ENCODE results near the gene CACNA1E. TPM values are rescaled to one million over a fixed set of nuclear protein-coding genes. Genes with fewer than 3 reads are reported as not detected.

Gene CACNA1E
- polyA plus RNA-seq, 4 donors: 0.07 to 0.46 TPM; not detected in 2

- Histone ChIP-seq H3K36me3 (ENCODE audit: control insufficient read depth in 3 of 3, insufficient read depth in 2 of 3, low read depth in 1 of 3, low read length in 3 of 3) (no peaks in the 10 kb centered on the region), H3K4me3 (ENCODE audit: low read depth in 1 of 3, low read length in 3 of 3) (no peak overlapping the region), H3K9me3 (ENCODE audit: control insufficient read depth in 2 of 2, insufficient read depth in 1 of 2, low read depth in 1 of 2, low read length in 1 of 2) (no peaks in the 10 kb centered on the region), H3K4me1 (ENCODE audit: control insufficient read depth in 3 of 3, insufficient read depth in 2 of 3, low read depth in 1 of 3, low read length in 2 of 3) (no peaks in the 10 kb centered on the region), H3K27ac (ENCODE audit: low read depth in 1 of 3, low read length in 2 of 3) (no peak overlapping the region), H3K27me3 (ENCODE audit: control insufficient read depth in 3 of 3, insufficient read depth in 3 of 3, low read length in 3 of 3) (no peaks in the 10 kb centered on the region)
- FAIRE-seq (no peak), DNase-seq (no peak)
- WGBS, 3 donors: 63 to 74% (median 67%) methylated on average over 3 of the region's 3 CpGs
Measured at GRCh38 chr1:181803421-181803820, 320.1 kb downstream of the CACNA1E start.

- 51 to 57% (median 53%) methylated on average over 2 of the region's 2 CpGs for WGBS, 3 donors
- DNase-seq: no peak
- Histone ChIP-seq H3K9me3 (ENCODE audit: control insufficient read depth in 2 of 2, insufficient read depth in 1 of 2, low read depth in 1 of 2, low read length in 1 of 2) (no peaks in the 10 kb centered on the region), H3K27ac (ENCODE audit: low read depth in 1 of 3, low read length in 2 of 3) (no peak overlapping the region), H3K36me3 (ENCODE audit: control insufficient read depth in 3 of 3, insufficient read depth in 2 of 3, low read depth in 1 of 3, low read length in 3 of 3) (no peaks in the 10 kb centered on the region), H3K27me3 (ENCODE audit: control insufficient read depth in 3 of 3, insufficient read depth in 3 of 3, low read length in 3 of 3) (no peaks in the 10 kb centered on the region), H3K4me3 (ENCODE audit: low read depth in 1 of 3, low read length in 3 of 3) (no peak overlapping the region), H3K4me1 (ENCODE audit: control insufficient read depth in 3 of 3, insufficient read depth in 2 of 3, low read depth in 1 of 3, low read length in 2 of 3) (no peaks in the 10 kb centered on the region)
- FAIRE-seq: no peak
Measured at GRCh38 chr1:181804989-181805388, 321.7 kb downstream of the CACNA1E start.

- Histone ChIP-seq H3K9me3 (ENCODE audit: control insufficient read depth in 2 of 2, insufficient read depth in 1 of 2, low read depth in 1 of 2, low read length in 1 of 2) (no peaks in the 10 kb centered on the region), H3K4me3 (ENCODE audit: low read depth in 1 of 3, low read length in 3 of 3) (no peak overlapping the region), H3K4me1 (ENCODE audit: control insufficient read depth in 3 of 3, insufficient read depth in 2 of 3, low read depth in 1 of 3, low read length in 2 of 3) (no peaks in the 10 kb centered on the region), H3K27ac (ENCODE audit: low read depth in 1 of 3, low read length in 2 of 3) (no peak overlapping the region), H3K27me3 (ENCODE audit: control insufficient read depth in 3 of 3, insufficient read depth in 3 of 3, low read length in 3 of 3) (no peaks in the 10 kb centered on the region), H3K36me3 (ENCODE audit: control insufficient read depth in 3 of 3, insufficient read depth in 2 of 3, low read depth in 1 of 3, low read length in 3 of 3) (no peaks in the 10 kb centered on the region)
- DNase-seq: no peak
- WGBS, 3 donors: 53 to 67% (median 65%) methylated on average over 2 of the region's 2 CpGs
- FAIRE-seq: no peak
Measured at GRCh38 chr1:181806746-181807145, 323.4 kb downstream of the CACNA1E start.

GRCh38 chr1:181807251-181807650, 323.9 kb downstream of the CACNA1E start:
- no peak overlapping the region for H3K4me3 ChIP-seq (ENCODE audit: low read depth in 1 of 3, low read length in 3 of 3)
- H3K9me3 ChIP-seq (ENCODE audit: control insufficient read depth in 2 of 2, insufficient read depth in 1 of 2, low read depth in 1 of 2, low read length in 1 of 2): no peaks in the 10 kb centered on the region
- H3K4me1 ChIP-seq (ENCODE audit: control insufficient read depth in 3 of 3, insufficient read depth in 2 of 3, low read depth in 1 of 3, low read length in 2 of 3): no peaks in the 10 kb centered on the region
- WGBS, 3 donors: 69 to 78% (median 73%) methylated on average over 4 of the region's 4 CpGs
- H3K27ac ChIP-seq (ENCODE audit: low read depth in 1 of 3, low read length in 2 of 3): no peak overlapping the region
- no peaks in the 10 kb centered on the region for H3K36me3 ChIP-seq (ENCODE audit: control insufficient read depth in 3 of 3, insufficient read depth in 2 of 3, low read depth in 1 of 3, low read length in 3 of 3)
- DNase-seq: no peak
- H3K27me3 ChIP-seq (ENCODE audit: control insufficient read depth in 3 of 3, insufficient read depth in 3 of 3, low read length in 3 of 3): no peaks in the 10 kb centered on the region
- FAIRE-seq: no peak

- DNase-seq (no peak), FAIRE-seq (no peak)
- peaks cover 0 to 1% (median 0%) of the 10 kb centered on the region in 3 donors for H3K27me3 ChIP-seq (ENCODE audit: control insufficient read depth in 3 of 3, insufficient read depth in 3 of 3, low read length in 3 of 3)
- no peak overlapping the region for H3K4me3 ChIP-seq (ENCODE audit: low read depth in 1 of 3, low read length in 3 of 3)
- no peaks in the 10 kb centered on the region for H3K9me3 ChIP-seq (ENCODE audit: control insufficient read depth in 2 of 2, insufficient read depth in 1 of 2, low read depth in 1 of 2, low read length in 1 of 2)
- H3K4me1 ChIP-seq (ENCODE audit: control insufficient read depth in 3 of 3, insufficient read depth in 2 of 3, low read depth in 1 of 3, low read length in 2 of 3): no peaks in the 10 kb centered on the region
- WGBS, 3 donors: 80 to 83% (median 83%) methylated on average over 1 of the region's 1 CpG
- H3K36me3 ChIP-seq (ENCODE audit: control insufficient read depth in 3 of 3, insufficient read depth in 2 of 3, low read depth in 1 of 3, low read length in 3 of 3): no peaks in the 10 kb centered on the region
- no peak overlapping the region for H3K27ac ChIP-seq (ENCODE audit: low read depth in 1 of 3, low read length in 2 of 3)
Measured at GRCh38 chr1:181809991-181810545, 326.8 kb downstream of the CACNA1E start.

- no peaks in the 10 kb centered on the region for H3K36me3 ChIP-seq (ENCODE audit: control insufficient read depth in 3 of 3, insufficient read depth in 2 of 3, low read depth in 1 of 3, low read length in 3 of 3)
- FAIRE-seq (no peak), DNase-seq (no peak)
- no peaks in the 10 kb centered on the region for H3K4me1 ChIP-seq (ENCODE audit: control insufficient read depth in 3 of 3, insufficient read depth in 2 of 3, low read depth in 1 of 3, low read length in 2 of 3)
- peaks cover 0 to 1% (median 0%) of the 10 kb centered on the region in 3 donors for H3K27me3 ChIP-seq (ENCODE audit: control insufficient read depth in 3 of 3, insufficient read depth in 3 of 3, low read length in 3 of 3)
- no peaks in the 10 kb centered on the region for H3K9me3 ChIP-seq (ENCODE audit: control insufficient read depth in 2 of 2, insufficient read depth in 1 of 2, low read depth in 1 of 2, low read length in 1 of 2)
- H3K4me3 ChIP-seq (ENCODE audit: low read depth in 1 of 3, low read length in 3 of 3): no peak overlapping the region
- H3K27ac ChIP-seq (ENCODE audit: low read depth in 1 of 3, low read length in 2 of 3): no peak overlapping the region
- WGBS, 3 donors: 70 to 75% (median 71%) methylated on average over 7 of the region's 7 CpGs
Measured at GRCh38 chr1:181812208-181812607, 328.9 kb downstream of the CACNA1E start.

- H3K36me3 ChIP-seq (ENCODE audit: control insufficient read depth in 3 of 3, insufficient read depth in 2 of 3, low read depth in 1 of 3, low read length in 3 of 3): no peaks in the 10 kb centered on the region
- 82 to 88% (median 83%) methylated on average over 4 of the region's 4 CpGs for WGBS, 3 donors
- H3K27me3 ChIP-seq (ENCODE audit: control insufficient read depth in 3 of 3, insufficient read depth in 3 of 3, low read length in 3 of 3): peaks cover 0 to 1% (median 0%) of the 10 kb centered on the region in 3 donors
- FAIRE-seq: no peak
- no peak overlapping the region for H3K27ac ChIP-seq (ENCODE audit: low read depth in 1 of 3, low read length in 2 of 3)
- H3K4me1 ChIP-seq (ENCODE audit: control insufficient read depth in 3 of 3, insufficient read depth in 2 of 3, low read depth in 1 of 3, low read length in 2 of 3): no peaks in the 10 kb centered on the region
- DNase-seq: no peak
- H3K9me3 ChIP-seq (ENCODE audit: control insufficient read depth in 2 of 2, insufficient read depth in 1 of 2, low read depth in 1 of 2, low read length in 1 of 2): no peaks in the 10 kb centered on the region
- H3K4me3 ChIP-seq (ENCODE audit: low read depth in 1 of 3, low read length in 3 of 3): no peak overlapping the region
Measured at GRCh38 chr1:181813266-181813665, 329.9 kb downstream of the CACNA1E start.

GRCh38 chr1:181816608-181817007, 333.3 kb downstream of the CACNA1E start:
- no peaks in the 10 kb centered on the region for H3K36me3 ChIP-seq (ENCODE audit: control insufficient read depth in 3 of 3, insufficient read depth in 2 of 3, low read depth in 1 of 3, low read length in 3 of 3)
- peaks cover 0 to 1% (median 0%) of the 10 kb centered on the region in 3 donors for H3K27me3 ChIP-seq (ENCODE audit: control insufficient read depth in 3 of 3, insufficient read depth in 3 of 3, low read length in 3 of 3)
- H3K27ac ChIP-seq (ENCODE audit: low read depth in 1 of 3, low read length in 2 of 3): no peak overlapping the region
- no peak for FAIRE-seq
- no peaks in the 10 kb centered on the region for H3K4me1 ChIP-seq (ENCODE audit: control insufficient read depth in 3 of 3, insufficient read depth in 2 of 3, low read depth in 1 of 3, low read length in 2 of 3)
- peak in 1 of 2 donors; percentile 18 for DNase-seq
- 67 to 77% (median 69%) methylated on average over 4 of the region's 4 CpGs for WGBS, 3 donors
- H3K9me3 ChIP-seq (ENCODE audit: control insufficient read depth in 2 of 2, insufficient read depth in 1 of 2, low read depth in 1 of 2, low read length in 1 of 2): no peaks in the 10 kb centered on the region
- no peak overlapping the region for H3K4me3 ChIP-seq (ENCODE audit: low read depth in 1 of 3, low read length in 3 of 3)

- Histone ChIP-seq H3K9me3 (ENCODE audit: control insufficient read depth in 2 of 2, insufficient read depth in 1 of 2, low read depth in 1 of 2, low read length in 1 of 2) (no peaks in the 10 kb centered on the region), H3K27me3 (ENCODE audit: control insufficient read depth in 3 of 3, insufficient read depth in 3 of 3, low read length in 3 of 3) (peaks cover 0 to 1% (median 0%) of the 10 kb centered on the region in 3 donors), H3K36me3 (ENCODE audit: control insufficient read depth in 3 of 3, insufficient read depth in 2 of 3, low read depth in 1 of 3, low read length in 3 of 3) (no peaks in the 10 kb centered on the region), H3K27ac (ENCODE audit: low read depth in 1 of 3, low read length in 2 of 3) (no peak overlapping the region), H3K4me1 (ENCODE audit: control insufficient read depth in 3 of 3, insufficient read depth in 2 of 3, low read depth in 1 of 3, low read length in 2 of 3) (no peaks in the 10 kb centered on the region), H3K4me3 (ENCODE audit: low read depth in 1 of 3, low read length in 3 of 3) (no peak overlapping the region)
- FAIRE-seq (no peak), DNase-seq (peak in 1 of 2 donors; percentile 2)
Measured at GRCh38 chr1:181817091-181817490, 333.8 kb downstream of the CACNA1E start.
